HG03045 (cell line): ENCODE data around the gene HMGB4.

Experiments
- ATAC-seq: cut with Tn5 transposase; IDR thresholded peaks from one replicate; pipeline ENCODE4 v1.9.1; 2021; ENCODE audit warnings: mild to moderate bottlenecking, moderate library complexity; ENCODE audit not compliant: unreplicated experiment

HMGB4 gene, protein sequence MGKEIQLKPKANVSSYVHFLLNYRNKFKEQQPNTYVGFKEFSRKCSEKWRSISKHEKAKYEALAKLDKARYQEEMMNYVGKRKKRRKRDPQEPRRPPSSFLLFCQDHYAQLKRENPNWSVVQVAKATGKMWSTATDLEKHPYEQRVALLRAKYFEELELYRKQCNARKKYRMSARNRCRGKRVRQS

DNA sequence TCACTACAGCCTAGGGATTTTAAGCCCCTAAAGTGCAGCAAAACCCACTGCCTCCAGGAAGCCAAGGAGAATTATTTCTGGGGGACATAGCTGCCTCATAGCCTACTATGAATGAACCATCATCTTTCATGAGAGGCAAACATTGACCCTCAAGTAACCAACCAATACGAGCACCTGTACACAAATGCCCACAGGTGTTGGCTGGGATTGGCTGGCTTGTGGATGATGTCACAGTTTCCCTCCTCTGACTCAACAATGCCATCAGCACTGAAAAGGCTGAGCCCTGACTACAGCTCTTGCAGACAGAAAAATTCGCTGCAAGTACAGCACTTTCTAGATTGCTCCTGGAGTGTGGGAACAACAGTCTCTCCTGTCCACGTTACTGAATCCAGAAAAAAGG lies at the start of gene HMGB4:
Gene HMGB4 (plus strand): TSS at position 301 of the 400 bp plus-strand sequence. CDS start 113 bp downstream, outside the sequence.
- no peak for ATAC-seq

DNA sequence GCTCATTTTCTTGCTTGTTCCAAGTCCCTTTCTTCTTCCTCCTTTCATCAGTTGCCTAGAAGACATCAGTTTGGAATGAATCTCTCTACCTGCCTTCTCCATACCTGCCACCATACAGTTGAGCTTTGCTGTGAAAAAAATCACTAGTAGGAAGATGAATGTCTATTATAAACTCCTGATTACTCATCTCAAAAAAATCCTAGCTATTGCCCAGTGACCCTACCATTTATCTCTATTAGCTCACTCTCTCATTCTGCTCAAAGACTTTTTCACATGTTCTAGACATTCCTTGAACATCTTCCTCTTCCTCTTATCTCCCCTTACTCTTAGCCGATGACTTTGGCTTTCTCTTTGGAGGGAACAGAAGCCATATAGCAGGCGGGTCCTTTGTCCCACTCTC lies 49.7 kb upstream of the HMGB4 start:
- no peak for ATAC-seq

DNA sequence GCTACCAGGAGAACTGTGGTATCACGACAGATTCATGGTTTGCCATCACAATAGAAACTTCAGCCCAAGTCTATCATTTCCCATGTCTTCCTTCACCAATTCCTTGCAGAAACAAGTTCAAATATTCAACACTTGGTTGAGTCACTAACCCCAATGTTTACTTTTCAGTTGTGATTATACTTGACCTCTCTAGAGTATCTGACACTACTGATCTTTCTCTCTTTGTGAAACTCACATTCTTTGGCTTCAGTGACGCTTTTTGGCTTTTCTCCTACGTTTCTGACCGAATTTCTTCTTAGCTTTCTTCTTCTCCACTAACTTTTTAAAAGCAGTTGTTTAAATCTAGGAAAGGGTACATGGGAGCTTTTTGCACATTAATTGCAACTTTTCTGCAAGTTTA lies 48.8 kb upstream of the HMGB4 start:
- no peak for ATAC-seq

DNA sequence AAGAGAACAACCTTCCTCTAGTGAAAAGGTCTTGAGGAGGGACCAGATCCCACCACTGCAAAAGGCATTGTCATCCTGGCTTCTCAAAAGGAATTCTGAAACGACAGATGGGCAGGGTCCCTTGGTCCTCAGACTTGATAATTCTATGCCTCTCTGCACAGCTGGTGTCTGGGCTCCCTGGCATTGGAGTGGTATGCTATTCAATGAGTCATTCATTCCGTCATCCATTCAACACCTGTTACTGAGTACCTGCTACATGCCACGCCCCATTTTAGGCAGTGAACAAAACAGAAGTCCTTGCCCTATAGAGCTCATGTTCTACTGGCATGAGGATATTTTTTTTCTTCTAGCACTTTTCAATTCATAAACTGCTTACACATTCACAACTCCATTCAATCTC lies 45.8 kb upstream of the HMGB4 start:
- no peak for ATAC-seq

DNA sequence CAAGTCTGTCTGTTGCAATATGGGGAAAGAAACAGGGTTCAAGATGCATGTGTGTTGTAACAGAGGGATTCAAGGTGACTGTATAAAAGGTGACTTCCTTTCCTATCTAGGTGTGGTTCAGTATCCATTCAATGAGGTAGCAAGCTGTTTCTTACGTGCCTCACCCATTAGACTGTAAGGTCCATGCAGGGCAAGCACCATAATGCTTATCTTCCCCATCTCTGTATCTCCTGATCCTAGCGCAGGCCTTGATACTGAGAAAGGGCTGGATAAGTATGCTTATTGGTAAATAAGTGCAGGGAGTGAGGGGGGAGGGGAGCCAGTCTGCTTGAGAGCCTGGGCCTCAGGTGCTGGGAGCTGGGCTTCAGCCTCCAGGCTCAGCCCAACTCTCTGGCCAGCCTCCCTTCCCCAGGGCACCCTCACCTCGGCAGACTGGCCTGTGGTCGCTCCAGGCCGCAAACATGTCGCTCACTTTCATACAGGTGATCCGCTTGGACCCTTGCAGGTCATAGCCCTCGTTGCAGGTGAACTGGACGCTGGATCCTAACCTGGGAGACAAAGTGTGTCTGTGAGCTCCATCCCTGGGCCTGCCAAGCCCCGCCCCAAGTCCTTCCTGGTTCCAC lies 44.5 kb upstream of the HMGB4 start:
- no peak for ATAC-seq

DNA sequence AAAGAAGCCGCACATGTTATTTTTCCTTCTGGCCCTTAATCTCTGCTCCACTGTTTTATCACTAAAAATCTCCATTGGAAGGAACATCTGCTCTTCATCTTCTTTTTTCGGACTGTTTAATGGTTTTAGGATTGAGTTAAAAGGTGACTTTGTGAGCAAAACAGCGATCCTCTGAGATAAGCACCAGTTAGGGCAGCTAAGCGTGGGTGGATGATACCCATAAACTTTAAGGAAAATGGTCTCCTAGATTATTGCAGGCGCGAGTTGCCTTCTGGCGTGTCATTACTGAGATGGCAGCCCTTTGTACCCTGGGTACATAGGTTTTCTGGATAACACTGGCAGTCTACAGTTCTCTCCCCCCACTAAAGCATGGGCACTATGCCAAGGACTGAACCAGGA lies 44.0 kb upstream of the HMGB4 start:
- no peak for ATAC-seq

DNA sequence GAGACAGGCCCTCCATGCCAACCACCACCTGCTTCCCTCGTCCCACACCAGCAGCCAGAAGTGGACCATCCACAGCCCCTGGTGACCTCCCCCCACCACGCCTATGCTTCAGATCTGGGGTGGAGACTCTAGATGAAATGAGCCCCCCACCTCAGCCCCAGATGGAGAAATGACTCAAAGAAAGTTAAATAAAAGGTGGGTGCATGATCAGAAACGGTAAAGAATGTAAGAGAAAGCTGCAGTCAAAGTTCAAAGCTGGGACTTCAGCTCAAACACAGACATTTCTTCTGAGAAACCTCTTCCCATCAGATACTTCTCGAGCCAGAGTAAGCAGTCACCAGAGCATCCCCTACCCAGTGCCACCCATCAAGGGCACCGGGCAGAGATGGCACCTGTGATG lies 43.1 kb upstream of the HMGB4 start:
- no peak for ATAC-seq

DNA sequence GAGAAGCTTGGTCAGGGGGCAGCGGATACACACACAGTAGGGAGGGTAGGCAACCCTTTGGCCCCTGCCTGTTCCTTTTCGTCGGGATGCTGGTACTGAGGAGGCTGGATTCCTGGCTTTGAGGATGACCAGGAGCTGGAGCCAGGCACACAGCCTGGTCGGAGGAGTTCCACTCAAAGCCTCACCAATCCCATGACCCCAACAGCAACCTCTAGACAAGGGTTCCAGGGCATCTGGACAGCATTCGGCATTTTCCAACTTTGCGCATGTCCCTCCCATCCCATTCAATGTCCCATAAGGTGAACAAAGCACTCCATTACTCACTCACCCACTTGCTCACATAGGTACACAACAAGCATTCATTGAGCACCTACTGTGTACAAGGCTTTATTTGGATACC lies 42.6 kb upstream of the HMGB4 start:
- ATAC-seq, result no peak

DNA sequence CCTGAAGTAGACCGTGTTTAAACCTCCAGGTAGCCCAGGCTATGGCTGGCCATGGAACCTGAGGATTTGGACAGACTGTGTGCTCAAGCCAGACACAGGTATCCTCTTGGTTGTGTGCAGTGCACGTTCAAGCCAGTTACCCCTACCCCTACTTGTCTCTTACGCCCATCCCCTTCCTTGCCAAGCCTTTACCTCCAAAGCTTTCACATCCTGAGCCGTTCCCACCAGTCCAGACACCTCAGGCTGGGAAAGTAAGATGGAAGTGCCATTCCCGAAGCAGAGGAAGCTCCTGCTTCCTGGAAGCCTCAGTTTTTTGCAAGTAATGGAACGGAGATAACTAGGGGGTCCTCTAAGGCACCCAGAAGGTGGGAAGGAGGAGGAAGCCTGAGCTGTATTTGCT lies 41.5 kb upstream of the HMGB4 start:
- ATAC-seq, result no peak

DNA sequence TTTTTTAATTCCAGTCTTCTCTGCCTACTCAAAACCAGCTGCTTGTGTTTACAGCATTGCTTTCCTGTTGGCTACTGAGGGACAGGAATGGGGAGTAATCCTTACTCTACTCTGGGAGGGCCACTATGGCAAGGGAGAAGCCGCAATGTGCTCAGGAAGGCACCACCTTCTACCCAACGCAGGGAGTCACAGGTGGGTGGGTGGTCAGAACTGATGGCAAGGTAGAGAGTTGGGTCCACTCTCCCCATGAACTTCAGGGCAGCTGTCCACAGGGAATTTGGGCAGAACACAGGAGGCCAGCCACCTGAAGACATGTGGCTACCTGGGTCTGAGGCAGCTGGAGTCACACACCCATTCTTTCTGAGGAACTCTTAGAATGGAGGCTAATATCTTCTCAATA lies 40.5 kb upstream of the HMGB4 start:
- no peak for ATAC-seq

DNA sequence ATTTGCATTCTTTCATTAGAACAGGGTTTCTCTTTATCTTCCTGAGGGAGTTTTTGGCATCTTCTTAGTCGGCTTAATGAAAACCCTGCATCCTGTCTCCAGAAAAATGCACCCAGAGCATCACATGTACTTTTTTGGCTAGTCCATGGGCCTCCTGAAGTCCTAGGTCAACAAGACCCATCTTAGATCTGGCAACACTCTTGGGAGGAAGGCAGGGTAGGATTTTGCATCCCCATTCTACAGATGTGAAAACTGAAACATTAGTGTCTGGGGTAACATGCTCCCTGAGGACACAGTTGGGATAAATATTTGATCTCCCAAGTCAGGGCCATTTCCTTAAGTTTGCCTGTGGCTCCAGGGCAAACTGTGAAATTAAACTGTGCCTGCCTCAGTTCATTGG lies 40.0 kb upstream of the HMGB4 start:
- ATAC-seq, result no peak

DNA sequence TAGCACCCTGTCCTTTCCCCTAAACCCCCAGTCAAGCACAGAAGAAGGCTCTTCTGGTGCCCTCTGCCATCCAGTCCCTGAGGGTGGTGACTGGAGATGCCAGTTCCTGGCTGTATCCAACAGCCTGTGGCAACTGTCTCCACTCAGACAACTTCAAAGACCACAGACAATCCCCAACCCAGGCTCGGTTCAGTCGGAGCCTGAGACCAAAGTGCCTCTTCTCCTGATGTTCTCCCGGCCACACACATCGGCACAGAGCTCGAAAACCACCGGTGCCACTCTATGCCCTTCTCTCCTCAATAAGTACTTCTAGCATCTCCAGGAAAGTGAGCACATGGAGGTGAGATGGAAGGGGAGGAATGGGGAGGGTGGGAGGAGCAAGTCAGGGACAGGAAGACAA lies 39.6 kb upstream of the HMGB4 start:
- ATAC-seq, result no peak

DNA sequence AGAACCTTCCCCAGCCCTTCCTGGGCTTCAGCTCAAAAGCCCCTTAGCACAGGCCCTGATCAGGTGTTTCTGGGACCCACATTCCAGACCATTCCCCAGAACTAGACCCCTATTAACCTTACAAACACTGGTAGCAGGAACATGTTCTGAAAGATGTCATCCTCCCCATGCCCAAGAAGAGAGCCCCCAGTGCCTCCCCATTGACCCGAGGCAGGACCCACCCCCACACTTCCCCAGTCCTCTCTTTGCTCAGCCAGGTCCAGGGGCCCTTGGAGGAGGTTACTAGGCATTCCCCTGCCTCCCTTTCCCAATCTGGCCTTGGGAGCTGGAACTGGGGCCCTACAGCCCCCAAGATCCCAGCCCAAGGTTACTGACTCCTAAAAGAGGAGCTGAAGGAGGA lies 38.9 kb upstream of the HMGB4 start:
- ATAC-seq, result no peak

DNA sequence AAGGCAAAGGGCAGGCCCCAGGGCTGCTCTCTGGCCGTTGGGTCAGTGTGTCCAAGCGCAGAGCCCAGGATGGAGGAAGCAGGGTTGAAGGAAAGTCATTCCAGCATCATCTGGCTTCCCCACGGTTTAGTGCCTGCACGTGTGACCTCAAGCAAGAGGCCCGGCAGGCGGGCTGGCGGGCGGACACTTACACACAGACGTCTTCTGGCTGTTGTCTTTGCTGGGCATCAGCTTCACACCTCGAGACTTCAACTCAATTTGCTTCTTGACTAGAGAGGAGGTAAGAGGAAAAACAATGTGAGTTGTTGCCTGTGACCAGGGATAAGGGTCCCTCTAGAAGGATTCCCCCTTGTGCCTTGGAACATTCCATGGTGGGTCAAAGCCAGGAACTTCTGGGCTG lies 38.4 kb upstream of the HMGB4 start:
- ATAC-seq, result no peak

DNA sequence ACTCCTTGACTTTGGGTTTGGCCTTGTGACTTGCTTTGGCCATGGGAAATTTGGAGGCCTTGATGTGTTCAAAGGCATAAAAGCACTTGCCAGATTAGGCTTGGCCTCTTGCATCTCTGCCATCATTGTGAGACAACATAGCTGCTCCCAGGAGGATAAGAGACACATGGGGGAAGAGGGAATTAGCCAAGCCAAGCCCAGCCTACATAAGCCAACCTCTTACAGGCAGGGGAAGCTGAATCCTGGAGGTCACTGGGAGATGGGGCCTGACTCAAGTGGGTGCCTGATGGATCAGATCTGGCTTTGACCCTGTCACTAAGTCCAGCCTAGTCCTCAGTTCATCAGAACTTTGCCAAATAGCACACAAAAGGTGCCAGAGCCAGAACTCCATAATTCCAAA lies 37.6 kb upstream of the HMGB4 start:
- no peak for ATAC-seq

DNA sequence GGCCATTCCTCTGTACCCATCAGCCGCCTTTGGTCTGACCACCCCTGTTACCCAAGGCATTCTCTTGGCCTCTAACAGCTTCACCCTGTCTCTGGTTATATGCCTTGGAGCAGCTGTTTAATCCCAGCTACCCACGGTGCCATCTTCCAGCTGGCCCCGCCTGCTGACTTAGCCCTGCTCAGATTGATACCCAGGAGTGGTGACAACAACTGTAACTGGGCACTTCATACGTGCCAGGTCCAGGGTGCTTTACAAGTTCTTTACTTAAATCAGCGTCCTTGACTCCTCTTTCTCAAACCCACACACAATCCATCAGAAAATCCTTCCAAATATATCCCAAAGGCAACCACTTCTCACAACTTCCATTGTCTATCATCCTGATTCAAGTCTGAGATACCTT lies 37.2 kb upstream of the HMGB4 start:
- ATAC-seq, result no peak

DNA sequence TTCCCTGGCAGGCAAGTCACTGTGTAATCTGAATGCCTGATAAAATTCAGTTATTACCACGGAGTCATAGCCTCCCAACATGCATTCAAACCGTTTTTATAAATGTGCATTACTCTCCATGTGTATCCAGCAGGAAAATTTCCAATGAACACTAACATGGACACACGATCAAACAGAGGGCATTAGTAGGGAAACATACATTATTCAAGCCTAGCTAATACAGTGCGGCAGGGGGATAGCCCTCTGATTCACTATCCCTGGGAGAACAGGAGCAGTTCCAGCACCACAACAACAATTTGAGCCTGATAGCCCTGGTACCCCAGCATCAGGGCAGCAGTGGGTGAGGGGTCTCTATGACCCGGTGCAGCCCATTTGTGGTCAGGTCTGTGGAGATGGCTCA lies 35.8 kb upstream of the HMGB4 start:
- no peak for ATAC-seq

DNA sequence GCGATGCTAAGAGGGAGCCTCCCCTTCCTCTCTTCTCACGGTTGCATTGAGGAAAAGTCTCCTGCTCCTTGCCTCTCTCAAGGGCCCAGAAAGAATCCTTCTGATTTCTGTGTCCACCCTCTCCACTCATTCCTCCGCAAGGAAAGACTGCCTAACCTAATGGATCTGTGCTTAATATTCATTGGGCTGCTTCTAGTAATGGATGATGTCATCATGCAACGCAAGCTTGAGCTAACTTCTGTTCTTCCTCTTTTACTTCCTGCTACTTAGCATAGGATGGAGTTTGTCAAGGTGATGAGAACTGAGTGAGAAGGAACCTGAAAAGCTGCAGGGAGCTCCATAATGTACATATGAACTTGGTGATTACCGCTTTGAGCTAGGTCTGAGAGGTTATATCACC lies 35.2 kb upstream of the HMGB4 start:
- ATAC-seq, result no peak

DNA sequence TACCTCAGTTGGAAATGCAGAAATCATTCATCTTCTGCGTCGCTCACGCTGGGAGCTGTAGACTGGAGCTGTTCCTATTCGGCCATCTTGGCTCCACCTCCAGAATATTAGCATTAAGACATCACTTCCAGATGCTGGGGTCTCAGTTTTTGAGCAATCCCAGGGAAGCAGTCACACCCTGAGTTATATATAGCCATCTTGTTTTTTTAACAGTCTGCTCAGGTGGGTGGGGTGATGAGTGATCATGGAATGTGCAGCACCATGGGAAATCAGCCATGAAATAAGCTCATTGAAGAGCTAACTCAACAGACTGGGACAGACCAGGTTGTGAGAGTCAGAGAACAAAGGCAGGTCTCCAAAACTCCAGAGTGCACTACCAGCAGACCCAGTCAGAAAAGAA lies 27.0 kb upstream of the HMGB4 start:
- no peak for ATAC-seq

DNA sequence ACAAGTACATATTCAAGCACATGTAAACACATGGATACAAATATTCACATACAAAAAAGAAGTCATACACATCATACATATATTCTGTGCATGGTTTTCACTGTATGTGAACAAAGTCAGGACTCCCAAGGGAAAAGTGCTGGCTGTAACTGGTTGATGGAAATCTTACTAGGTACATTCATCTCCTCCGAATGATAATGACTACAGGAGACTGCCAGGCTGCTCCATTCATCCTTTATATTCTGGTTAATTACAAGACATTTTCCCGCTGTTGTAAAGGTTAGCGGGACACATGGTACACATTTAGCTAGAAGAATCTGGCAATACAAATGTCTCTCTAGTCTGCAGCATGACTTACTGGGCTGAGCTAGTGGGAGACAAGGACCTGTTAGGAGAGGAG lies 26.2 kb upstream of the HMGB4 start:
- ATAC-seq, result no peak

DNA sequence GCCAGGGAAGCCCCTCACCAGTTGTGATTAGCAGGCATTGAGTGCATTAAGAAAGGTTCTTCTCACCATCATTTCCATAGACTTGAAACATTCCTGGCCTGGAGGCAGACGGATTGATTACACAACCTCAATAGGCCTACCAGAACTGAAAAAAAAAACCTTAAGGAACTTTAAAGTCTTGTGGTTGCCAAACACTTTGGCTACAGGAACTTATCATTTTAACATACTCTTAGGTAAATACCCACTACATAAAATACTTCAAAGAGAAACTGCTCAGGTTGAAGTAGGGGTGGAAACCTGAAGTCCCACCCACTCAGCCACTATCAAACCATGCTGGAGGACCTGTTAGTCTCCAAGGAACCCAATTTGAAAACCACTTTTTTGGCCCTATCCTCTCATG lies 22.4 kb upstream of the HMGB4 start:
- ATAC-seq, result no peak

DNA sequence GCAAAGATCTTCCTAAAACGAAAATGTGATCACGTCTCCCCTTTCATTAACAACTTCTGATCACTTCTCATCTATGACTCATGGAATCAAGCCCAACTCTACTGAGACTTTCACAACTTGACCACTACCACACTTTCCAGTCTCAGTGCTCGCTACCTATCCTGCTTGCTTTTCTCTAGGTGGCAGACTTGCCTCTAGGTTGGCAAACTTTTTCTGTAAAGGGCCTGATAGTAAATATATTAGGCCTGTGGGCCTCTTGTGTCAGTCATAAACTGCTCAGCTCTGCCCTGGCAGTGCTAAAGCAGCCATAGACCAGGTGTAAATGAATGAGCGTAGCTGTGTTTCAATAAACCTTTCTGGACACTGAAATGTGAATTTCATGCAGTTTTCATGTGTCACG lies 21.5 kb upstream of the HMGB4 start:
- no peak for ATAC-seq

DNA sequence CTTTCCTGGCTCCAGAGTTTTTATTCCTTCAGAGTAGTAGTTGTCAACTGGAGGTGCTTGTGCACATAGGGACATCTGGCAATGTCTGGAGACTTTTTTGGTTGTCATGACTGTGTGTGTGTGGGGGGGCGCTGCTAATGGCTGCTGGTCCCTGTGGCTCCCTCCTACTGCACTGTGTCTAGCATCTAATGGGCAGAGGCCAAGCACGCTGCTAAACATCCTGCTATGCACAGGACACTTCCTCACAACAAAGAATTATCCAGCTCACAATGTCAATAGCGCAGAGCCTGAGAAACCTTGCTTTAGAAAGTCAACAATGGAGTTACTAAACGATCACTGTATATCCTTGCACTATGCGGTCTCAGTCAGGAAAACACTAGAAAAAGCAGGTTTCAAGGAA lies 19.7 kb upstream of the HMGB4 start:
- no peak for ATAC-seq
